ENCODE results near the gene GRK7.

DNA sequence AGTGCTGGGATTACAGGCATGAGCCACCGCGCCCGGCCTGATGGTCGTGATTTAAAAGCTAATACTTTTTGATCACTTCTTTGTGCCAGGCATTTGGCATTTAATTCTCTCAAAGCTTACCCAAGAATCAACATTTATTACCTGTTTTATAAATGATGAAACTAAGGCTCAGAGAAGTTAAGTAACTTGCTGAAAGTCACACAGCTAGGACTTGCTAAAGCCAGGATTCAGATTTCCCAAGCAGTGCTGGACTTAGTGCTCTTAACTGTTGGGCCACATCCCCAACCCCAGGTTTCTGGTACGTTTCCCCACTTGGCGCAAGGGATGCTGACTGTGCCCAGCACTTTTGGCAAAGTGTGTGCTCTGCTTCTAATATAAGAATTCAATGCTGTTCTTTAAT lies 10.5 kb downstream of the GRK7 start:
- no peak for TF ChIP-seq GATA3 (IDR thresholded peaks at IDR 0.05; ENCODE audit: low read depth, low read length)
- TF ChIP-seq GATA2 (IDR thresholded peaks at IDR 0.05; ENCODE audit: low read depth, low read length): no peak

All from SH-SY5Y (cell line).